Esophagus (tissue), 2 donors: ENCODE results near the gene UBLCP1. TPM values are rescaled to one million over a fixed set of nuclear protein-coding genes. Genes with fewer than 3 reads are reported as not detected.
"Not testable (repeated sequence)": the region's sequence is repeated elsewhere in the genome, so short reads cannot be mapped to it uniquely, and the experiment has no call there.

Experiments
- H3K27ac ChIP-seq, 2 donors: one replicate each; pipeline ENCODE4 v1.5.1; 2013; ENCODE audit warnings: low read depth in 2 of 2, mild to moderate bottlenecking in 2 of 2, inconsistent platforms in 1 of 2, low read length in 1 of 2, moderate library complexity in 1 of 2
- H3K27me3 ChIP-seq, 2 donors: one replicate each; pipeline ENCODE4 v1.6.1; 2013; ENCODE audit warnings: low read length in 2 of 2, control low read depth in 1 of 2, mild to moderate bottlenecking in 1 of 2; ENCODE audit not compliant: insufficient read depth in 2 of 2, control insufficient read depth in 1 of 2
- H3K36me3 ChIP-seq, 2 donors: one replicate each; pipeline ENCODE4 v1.6.1; 2013; ENCODE audit warnings: low read length in 1 of 2; ENCODE audit not compliant: control insufficient read depth in 2 of 2, insufficient read depth in 2 of 2
- H3K4me1 ChIP-seq, 2 donors: one replicate each; pipeline ENCODE4 v1.6.1; 2013; ENCODE audit warnings: low read length in 1 of 2; ENCODE audit not compliant: control insufficient read depth in 2 of 2, insufficient read depth in 2 of 2
- H3K4me3 ChIP-seq, 2 donors: one replicate each; pipeline ENCODE4 v1.5.1; 2013; ENCODE audit warnings: low read length in 2 of 2, mild to moderate bottlenecking in 2 of 2, low read depth in 1 of 2, moderate library complexity in 1 of 2
- H3K9me3 ChIP-seq, 2 donors: one replicate each; pipeline ENCODE4 v1.6.1; 2013; ENCODE audit warnings: mild to moderate bottlenecking in 2 of 2, low read depth in 1 of 2, low read length in 1 of 2, moderate library complexity in 1 of 2; ENCODE audit not compliant: control insufficient read depth in 2 of 2, insufficient read depth in 1 of 2
- WGBS, 2 donors: extraction: QIAGEN DNeasy Blood & Tissue Kit; methylation state at CpG; one replicate each; pipeline ENCODE4 v1.1.7; 2013; 5-methylcytosine and 5-hydroxymethylcytosine counted together
- polyA plus RNA-seq, 2 donors: library from polyadenylated mRNA; stranded (reverse); fragments of 200-250 nt; gene quantifications; one replicate each; pipeline ENCODE4 v1.2.3, GENCODE V29; 2013
- donor health status: healthy with polysubstance abuse.
- donor health status: Bipolar disorder and iron deficiency.

The UBLCP1 gene
- polyA plus RNA-seq, 2 donors, result 17.7 to 19.3 TPM

GRCh38 chr5:159266764-159267163 lies 3.7 kb downstream of the UBLCP1 start:
- not testable (repeated sequence) for H3K36me3 ChIP-seq, H3K4me3 ChIP-seq, H3K27me3 ChIP-seq, H3K4me1 ChIP-seq, H3K9me3 ChIP-seq, H3K27ac ChIP-seq
- 94 to 98% methylated on average over 2 of the region's 2 CpGs for WGBS, 2 donors

- no peak overlapping the region for H3K27ac ChIP-seq
- no peaks in the 10 kb centered on the region for H3K9me3 ChIP-seq
- H3K27me3 ChIP-seq, result no peaks in the 10 kb centered on the region
- H3K4me3 ChIP-seq, result no peak overlapping the region
- H3K36me3 ChIP-seq, result no peaks in the 10 kb centered on the region
- no peaks in the 10 kb centered on the region for H3K4me1 ChIP-seq
- 68 to 77% methylated on average over 2 of the region's 2 CpGs for WGBS, 2 donors
Observed at GRCh38 chr5:159269723-159270122, 6.6 kb downstream of the UBLCP1 start.

GRCh38 chr5:159273923-159274322 lies 10.8 kb downstream of the UBLCP1 start:
- Histone ChIP-seq H3K36me3 (no peaks in the 10 kb centered on the region), H3K4me1 (no peaks in the 10 kb centered on the region)

GRCh38 chr5:159274676-159275075 lies 11.6 kb downstream of the UBLCP1 start:
- no peaks in the 10 kb centered on the region for H3K27me3 ChIP-seq
- no peaks in the 10 kb centered on the region for H3K36me3 ChIP-seq
- H3K4me1 ChIP-seq, result no peaks in the 10 kb centered on the region
- H3K27ac ChIP-seq, result no peak overlapping the region
- H3K4me3 ChIP-seq, result no peak overlapping the region
- H3K9me3 ChIP-seq, result no peaks in the 10 kb centered on the region

More at GRCh38 chr5:159273923-159274322, 10.8 kb downstream of the UBLCP1 start:
- Histone ChIP-seq H3K9me3 (no peaks in the 10 kb centered on the region), H3K27ac (no peak overlapping the region), H3K27me3 (no peaks in the 10 kb centered on the region), H3K4me3 (no peak overlapping the region)

GRCh38 chr5:159286420-159287035 lies 23.4 kb downstream of the UBLCP1 start:
- Histone ChIP-seq H3K9me3 (no peaks in the 10 kb centered on the region), H3K36me3 (no peaks in the 10 kb centered on the region), H3K4me1 (no peaks in the 10 kb centered on the region), H3K27ac (no peak overlapping the region), H3K4me3 (no peak overlapping the region), H3K27me3 (no peaks in the 10 kb centered on the region)
- WGBS, 2 donors, result 52 to 56% methylated on average over 8 of the region's 8 CpGs

GRCh38 chr5:159290741-159291140 lies 27.7 kb downstream of the UBLCP1 start:
- H3K4me3 ChIP-seq, result no peak overlapping the region
- H3K36me3 ChIP-seq, result no peaks in the 10 kb centered on the region
- no peaks in the 10 kb centered on the region for H3K27me3 ChIP-seq
- 74 to 81% methylated on average over 4 of the region's 4 CpGs for WGBS, 2 donors
- no peaks in the 10 kb centered on the region for H3K9me3 ChIP-seq
- H3K27ac ChIP-seq, result no peak overlapping the region
- H3K4me1 ChIP-seq, result no peaks in the 10 kb centered on the region

GRCh38 chr5:159294921-159295320 lies 31.8 kb downstream of the UBLCP1 start:
- Histone ChIP-seq H3K27ac (no peak overlapping the region), H3K4me3 (no peak overlapping the region), H3K36me3 (no peaks in the 10 kb centered on the region), H3K4me1 (no peaks in the 10 kb centered on the region), H3K9me3 (peaks cover 0 to 7% of the 10 kb centered on the region in 2 donors), H3K27me3 (no peaks in the 10 kb centered on the region)
- 91 to 96% methylated on average over 5 of the region's 5 CpGs for WGBS, 2 donors

- H3K27ac ChIP-seq, result not testable (repeated sequence)
- 87 to 97% methylated on average over 5 of the region's 5 CpGs for WGBS, 2 donors
Observed at GRCh38 chr5:159297300-159297699, 34.2 kb downstream of the UBLCP1 start.

GRCh38 chr5:159301466-159301865 lies 38.4 kb downstream of the UBLCP1 start:
- H3K9me3 ChIP-seq, result peaks cover 6 to 13% of the 10 kb centered on the region in 2 donors
- WGBS, 2 donors, result 79 to 82% methylated on average over 3 of the region's 3 CpGs
- H3K4me3 ChIP-seq, result no peak overlapping the region
- no peak overlapping the region for H3K27ac ChIP-seq
- H3K27me3 ChIP-seq, result no peaks in the 10 kb centered on the region
- no peaks in the 10 kb centered on the region for H3K36me3 ChIP-seq
- peaks cover 0 to 3% of the 10 kb centered on the region in 2 donors for H3K4me1 ChIP-seq

More at GRCh38 chr5:159297300-159297699, 34.2 kb downstream of the UBLCP1 start:
- H3K27me3 ChIP-seq, H3K9me3 ChIP-seq, H3K4me1 ChIP-seq, H3K36me3 ChIP-seq, H3K4me3 ChIP-seq: not testable (repeated sequence)
